ENCODE results near the gene PRKCH. TPM values are rescaled to one million over a fixed set of nuclear protein-coding genes. Genes with fewer than 3 reads are reported as not detected.

Gene PRKCH
- total and polyA plus RNA-seq, 9 of the 15 experiments (the other 6 are each of a cell fraction or from before 2014, with no cell fraction given): 0.61 to 4.4 (median 4.0) TPM

- no peak for TF ChIP-seq TFAM (CRISPR knock-in tag; conservative IDR thresholded peaks at IDR 0.05)
- TF ChIP-seq ZNF512 (tag; IDR thresholded peaks at IDR 0.05): no peak
Observed at GRCh38 chr14:61326146-61326545, 4.8 kb downstream of the PRKCH start (continued).

- H3K9me1 ChIP-seq (ENCODE audit: control insufficient read depth, insufficient read depth, low read length): no peaks in the 10 kb centered on the region
- H3K4me2 ChIP-seq (ENCODE audit: insufficient read depth, low read length): no peak overlapping the region
- CTCF ChIA-PET (ENCODE audit: low intra/inter-chr PET ratio): no interaction called here
- intact Hi-C loops (cut with micrococcal nuclease): no loop called here
- no peak overlapping the region for H3K4me3 ChIP-seq
- H3K27me3 ChIP-seq (ENCODE audit: control insufficient read depth in 2 of 2, insufficient read depth in 2 of 2, low read length in 2 of 2): no peaks in the 10 kb centered on the region
- H3K4me1 ChIP-seq (replicated peaks in 1 of 2; ENCODE audit: control insufficient read depth in 2 of 2, insufficient read depth in 2 of 2, low read length in 2 of 2): peaks cover 0 to 9% of the 10 kb centered on the region in 2 experiments; a peak in 3 of 5 replicates
- H3K9ac ChIP-seq (ENCODE audit: insufficient read depth in 1 of 2, low read depth in 2 of 2, low read length in 2 of 2): no peak overlapping the region
- no peaks in the 10 kb centered on the region for H4K20me1 ChIP-seq (replicated peaks; ENCODE audit: control insufficient read depth, insufficient read depth, low read length)
- WGBS (ENCODE audit: insufficient coverage, low coverage, missing lambda C conversion rate): 32% methylated on average over 4 of the region's 4 CpGs
- H3K27ac ChIP-seq (ENCODE audit: extremely low read depth, low read depth, low read length): no peak overlapping the region
- POLR2A ChIA-PET: no interaction called here
- no peaks in the 10 kb centered on the region for H3K36me3 ChIP-seq (ENCODE audit: control insufficient read depth, insufficient read depth, low read length)
- FAIRE-seq: no peak
- in situ Hi-C loops (cut with MboI): no loop called here
- H3K9me3 ChIP-seq (replicated peaks; ENCODE audit: control insufficient read depth, insufficient read depth, low read depth, low read length): no peaks in the 10 kb centered on the region
- no peaks in the 10 kb centered on the region; the same call in 2 of the 3 replicates for H3K79me2 ChIP-seq (ENCODE audit: control insufficient read depth, insufficient read depth, low read length)
- H2AFZ ChIP-seq (ENCODE audit: low read depth, low read length): no peak overlapping the region
- no TSS peak for BruUV-seq (replicated peaks)
- ATAC-seq: no peak
- DNase-seq (ENCODE audit: extremely low read depth in 1 of 4, low spot score in 3 of 4): no peak
- no peak for TF ChIP-seq NR4A1 (CRISPR knock-in tag; IDR thresholded peaks at IDR 0.05)
- TF ChIP-seq NR4A1 (tag; IDR thresholded peaks at IDR 0.05): no peak
- no peak for TF ChIP-seq SP2 (IDR thresholded peaks at IDR 0.05; ENCODE audit: extremely low read depth, low read depth, low read length, poor library complexity, severe bottlenecking)
- TF ChIP-seq, protein P1, sequence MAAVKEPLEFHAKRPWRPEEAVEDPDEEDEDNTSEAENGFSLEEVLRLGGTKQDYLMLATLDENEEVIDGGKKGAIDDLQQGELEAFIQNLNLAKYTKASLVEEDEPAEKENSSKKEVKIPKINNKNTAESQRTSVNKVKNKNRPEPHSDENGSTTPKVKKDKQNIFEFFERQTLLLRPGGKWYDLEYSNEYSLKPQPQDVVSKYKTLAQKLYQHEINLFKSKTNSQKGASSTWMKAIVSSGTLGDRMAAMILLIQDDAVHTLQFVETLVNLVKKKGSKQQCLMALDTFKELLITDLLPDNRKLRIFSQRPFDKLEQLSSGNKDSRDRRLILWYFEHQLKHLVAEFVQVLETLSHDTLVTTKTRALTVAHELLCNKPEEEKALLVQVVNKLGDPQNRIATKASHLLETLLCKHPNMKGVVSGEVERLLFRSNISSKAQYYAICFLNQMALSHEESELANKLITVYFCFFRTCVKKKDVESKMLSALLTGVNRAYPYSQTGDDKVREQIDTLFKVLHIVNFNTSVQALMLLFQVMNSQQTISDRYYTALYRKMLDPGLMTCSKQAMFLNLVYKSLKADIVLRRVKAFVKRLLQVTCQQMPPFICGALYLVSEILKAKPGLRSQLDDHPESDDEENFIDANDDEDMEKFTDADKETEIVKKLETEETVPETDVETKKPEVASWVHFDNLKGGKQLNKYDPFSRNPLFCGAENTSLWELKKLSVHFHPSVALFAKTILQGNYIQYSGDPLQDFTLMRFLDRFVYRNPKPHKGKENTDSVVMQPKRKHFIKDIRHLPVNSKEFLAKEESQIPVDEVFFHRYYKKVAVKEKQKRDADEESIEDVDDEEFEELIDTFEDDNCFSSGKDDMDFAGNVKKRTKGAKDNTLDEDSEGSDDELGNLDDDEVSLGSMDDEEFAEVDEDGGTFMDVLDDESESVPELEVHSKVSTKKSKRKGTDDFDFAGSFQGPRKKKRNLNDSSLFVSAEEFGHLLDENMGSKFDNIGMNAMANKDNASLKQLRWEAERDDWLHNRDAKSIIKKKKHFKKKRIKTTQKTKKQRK (IDR thresholded peaks at IDR 0.05; ENCODE audit: borderline replicate concordance, low read depth, low read length): no peak
- no peak for TF ChIP-seq ZNF280A (IDR thresholded peaks at IDR 0.05; ENCODE audit: low read depth, partially characterized antibody)
- TF ChIP-seq PPARD (CRISPR knock-in tag; IDR thresholded peaks at IDR 0.05): no peak
- no peak for TF ChIP-seq TEAD2 (tag; IDR thresholded peaks at IDR 0.05)
- no peak for TF ChIP-seq POLR3A (IDR thresholded peaks at IDR 0.05; ENCODE audit: borderline replicate concordance, extremely low read depth, insufficient read depth, insufficient read length)
- no peak for TF ChIP-seq ARID1B (IDR thresholded peaks at IDR 0.05)
- no peak for TF ChIP-seq TRIM28 (IDR thresholded peaks at IDR 0.05)
- TF ChIP-seq ZNF354B (CRISPR knock-in tag; IDR thresholded peaks at IDR 0.05): no peak
- TF ChIP-seq SMARCC2 (IDR thresholded peaks at IDR 0.05; ENCODE audit: low read depth): no peak
- TF ChIP-seq HNRNPK (IDR thresholded peaks at IDR 0.05; ENCODE audit: low read depth, low read length, poor library complexity, severe bottlenecking): no peak
- TF ChIP-seq ZNF217 (CRISPR knock-in tag; IDR thresholded peaks at IDR 0.05): no peak
- TF ChIP-seq ZKSCAN3 (CRISPR knock-in tag; IDR thresholded peaks at IDR 0.05): no peak
Observed at GRCh38 chr14:61326847-61327246, 5.5 kb downstream of the PRKCH start.
